GM13976 (cell line): Measurements from ENCODE around the gene ACTL6B.
"Not testable (repeated sequence)": the region's sequence is repeated elsewhere in the genome, so short reads cannot be mapped to it uniquely, and the experiment has no call there.

Experiments
- DNase-seq: peaks from one replicate; pipeline ENCODE4 v3.0.0; 2012; ENCODE audit warnings: low spot score
- CTCF ChIP-seq: IDR thresholded peaks from 2 replicates; pipeline ENCODE4 v1.5.1; 2012; ENCODE audit warnings: borderline replicate concordance, mild to moderate bottlenecking; ENCODE audit not compliant: insufficient read depth; ENCODE audit errors: extremely low read depth, missing control alignments, control extremely low read depth
- in situ Hi-C: fragments of 300-500 bp; cut with MboI; formaldehyde crosslinking; loops from one replicate; pipeline ENCODE4 v1.12.0; 2022; ENCODE audit warnings: low sequenced_read_pairs, mixed read lengths, inconsistent platforms; ENCODE audit not compliant: unreplicated experiment

ACTL6B gene

DNA sequence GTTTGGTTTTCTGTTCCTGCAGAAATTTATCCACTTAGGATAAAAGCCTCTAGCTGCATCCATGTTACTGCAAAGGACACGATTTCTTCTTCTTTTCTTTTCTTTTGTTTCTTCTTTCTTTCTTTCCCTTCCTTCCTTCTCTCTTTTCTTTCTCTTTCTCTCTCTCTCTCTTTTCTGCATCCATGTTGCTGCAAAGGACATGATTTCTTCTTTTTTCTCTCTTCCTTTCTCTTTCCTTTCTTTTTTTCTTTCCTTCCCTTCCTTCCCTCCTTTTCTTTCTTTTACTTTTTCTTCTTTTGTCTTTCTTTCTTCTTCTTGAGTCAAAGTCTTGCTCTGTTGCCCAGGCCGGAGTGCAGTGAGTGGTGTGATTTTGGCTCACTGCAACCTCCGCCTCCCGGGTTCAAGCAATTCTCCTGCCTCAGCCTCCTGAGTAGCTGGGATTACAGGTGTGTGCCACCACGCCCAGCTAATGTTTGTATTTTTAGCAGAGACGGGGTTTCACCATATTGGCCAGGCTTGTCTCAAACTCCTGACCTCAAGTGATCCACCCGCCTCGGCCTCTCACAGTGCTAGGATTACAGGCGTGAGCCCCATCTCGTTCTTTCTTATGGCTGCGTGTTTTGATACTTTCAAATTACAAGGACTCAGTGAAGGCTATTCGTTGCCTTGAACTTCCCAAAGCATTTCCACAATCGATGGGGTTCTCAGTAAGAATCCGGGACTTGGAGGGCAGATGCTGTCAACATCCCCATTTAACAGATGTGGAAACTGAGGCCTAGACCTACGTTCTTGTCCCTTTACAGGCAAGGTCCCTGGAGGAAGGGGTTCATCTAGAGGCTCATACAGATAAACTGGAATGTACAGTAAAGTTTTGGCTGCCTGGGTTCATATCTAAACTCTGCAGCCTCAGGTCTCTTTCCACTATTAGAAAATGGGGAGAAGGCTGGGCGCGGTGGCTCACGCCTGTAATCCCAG lies 15.4 kb upstream of the ACTL6B start:
- no peak for DNase-seq
- in situ Hi-C loops: no loop called here

DNA sequence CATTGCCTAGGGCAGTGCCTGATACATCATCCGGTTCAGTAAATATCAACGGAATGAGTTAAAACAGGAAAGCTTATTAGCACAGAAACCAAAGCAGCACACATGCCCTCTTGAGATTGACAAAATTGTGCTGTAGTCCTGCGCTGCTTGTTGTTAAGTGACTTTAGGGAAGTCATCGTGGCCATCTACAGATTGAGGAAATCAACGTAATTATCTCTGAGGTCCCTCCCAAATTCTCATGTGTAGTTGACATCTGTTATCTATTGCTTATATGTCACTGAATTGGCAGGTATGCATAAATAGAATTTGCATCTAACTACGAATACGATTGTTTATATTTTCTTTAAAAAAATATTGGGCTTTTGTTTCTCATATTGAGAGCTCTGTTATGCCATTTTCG lies 13.8 kb upstream of the ACTL6B start:
- in situ Hi-C loops: no loop called here
- no peak for DNase-seq
- no peak for TF ChIP-seq CTCF

More for the DNA sequence above, 15.4 kb upstream of the ACTL6B start:
- no peak for TF ChIP-seq CTCF

DNA sequence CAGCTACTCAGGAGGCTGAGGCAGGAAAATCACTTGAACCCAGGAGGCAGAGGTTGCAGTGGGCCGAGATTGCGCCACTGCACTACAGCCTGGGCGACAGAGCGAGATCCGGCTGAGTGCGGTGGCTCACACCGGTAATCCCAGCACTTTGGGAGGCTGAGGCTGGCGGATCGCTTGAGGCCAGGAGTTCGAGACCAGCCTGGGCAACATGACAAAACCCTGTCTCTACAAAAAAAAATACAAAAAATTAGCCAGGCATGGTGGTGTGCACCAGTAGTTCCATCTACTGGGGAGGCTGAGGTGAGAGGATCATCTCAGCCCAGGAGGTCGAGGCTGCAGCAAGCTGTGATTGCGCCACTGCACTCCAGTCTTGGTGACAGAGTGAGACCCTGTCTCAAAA lies 12.9 kb upstream of the ACTL6B start:
- DNase-seq, in situ Hi-C loops: not testable (repeated sequence)

DNA sequence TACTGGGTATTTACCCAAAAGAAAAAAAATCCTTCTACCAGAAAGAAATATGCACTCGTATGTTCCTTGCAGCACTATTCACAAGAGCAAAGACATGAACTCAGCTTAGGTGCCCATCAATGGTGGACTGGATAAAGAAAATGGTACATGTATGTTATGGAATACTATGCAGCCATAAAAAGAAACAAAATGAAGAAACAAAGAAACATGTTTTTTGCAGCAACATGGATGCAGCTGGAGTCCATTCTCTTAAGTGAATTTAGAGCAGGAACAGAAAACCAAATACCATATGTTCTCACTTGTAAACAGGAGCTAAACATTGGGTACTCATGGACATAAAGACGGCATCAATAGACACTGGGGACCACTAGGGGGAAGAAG lies 11.8 kb upstream of the ACTL6B start:
- no peak for DNase-seq
- in situ Hi-C loops: no loop called here
- no peak for TF ChIP-seq CTCF

GRCh38 chr7:100667331-100668068 lies 11.3 kb upstream of the ACTL6B start:
- no peak for DNase-seq
- no peak for TF ChIP-seq CTCF
- in situ Hi-C loops: no loop called here

DNA sequence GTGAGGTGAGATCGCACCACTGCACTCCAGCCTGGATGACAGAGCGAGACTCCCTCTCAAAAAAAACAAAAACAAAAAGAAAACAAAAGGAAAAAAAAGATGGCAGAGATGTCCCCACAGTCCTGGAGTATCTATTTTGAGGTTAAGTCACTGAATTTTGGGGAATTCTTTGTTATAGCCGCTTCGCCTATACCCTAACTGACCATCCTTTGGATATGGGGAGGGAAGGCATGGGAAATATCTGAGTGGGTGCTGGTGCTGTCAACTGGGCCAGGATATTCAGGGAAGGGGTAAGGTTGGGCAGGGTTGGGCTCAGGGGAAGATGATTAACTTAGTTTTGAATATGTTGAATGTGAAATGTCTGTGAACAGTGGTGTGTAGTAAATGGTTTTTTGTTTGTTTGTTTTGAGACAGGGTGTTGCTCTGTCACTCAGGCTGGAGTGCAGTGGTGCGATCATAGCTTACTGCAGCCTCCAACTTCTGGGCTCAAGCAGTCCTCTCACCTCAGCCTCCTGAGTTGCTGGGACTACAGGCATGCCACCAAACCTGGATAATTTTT lies 9.0 kb upstream of the ACTL6B start:
- DNase-seq: no peak
- in situ Hi-C loops: no loop called here
- TF ChIP-seq CTCF: no peak

GRCh38 chr7:100662194-100662776 lies 6.0 kb upstream of the ACTL6B start:
- in situ Hi-C loops, DNase-seq: not testable (repeated sequence)
